ENCODE measurements around the gene PIK3AP1. TPM values are rescaled to one million over a fixed set of nuclear protein-coding genes. Genes with fewer than 3 reads are reported as not detected.

PIK3AP1 gene
- polyA plus RNA-seq, 1 of the 3 experiments (the other 2 are of a cell fraction) = 0.07 TPM

GRCh38 chr10:96570511-96570910 lies 149.8 kb downstream of the PIK3AP1 start:
- Histone ChIP-seq H3K27ac (ENCODE audit: low read depth in 2 of 2, low read length in 1 of 2) (no peak overlapping the region), H2AFZ (ENCODE audit: low read depth) (no peak overlapping the region), H3F3A (replicated peaks; ENCODE audit: insufficient read depth) (peaks cover 6% of the 10 kb centered on the region), H3K27me3 (ENCODE audit: insufficient read depth) (no peaks in the 10 kb centered on the region), H3K4me3 (ENCODE audit: low read depth in 2 of 2, low read length in 1 of 2) (no peak overlapping the region), H3K36me3 (replicated peaks in 1 of 2; ENCODE audit: control insufficient read depth in 1 of 2, insufficient read depth in 2 of 2, low read length in 1 of 2) (peaks cover 20 to 27% of the 10 kb centered on the region in 2 experiments), H3K9me3 (no peaks in the 10 kb centered on the region), H4K20me1 (ENCODE audit: insufficient read depth) (peaks cover 98% of the 10 kb centered on the region), H3K9me2 (no peaks in the 10 kb centered on the region), H3K9ac (no peak overlapping the region), H3K4me2 (no peak overlapping the region), H3K79me2 (ENCODE audit: insufficient read depth) (peaks cover 100% of the 10 kb centered on the region), H3K4me1 (ENCODE audit: control insufficient read depth in 1 of 2, insufficient read depth in 2 of 2, low read depth in 1 of 2, low read length in 1 of 2) (peaks cover 0 to 9% of the 10 kb centered on the region in 2 experiments; a peak in 2 of 4 replicates)
- ChIA-PET POLR2A (no interaction called here), CTCF (interaction anchor here (0.8 kb wide), 1 partner anchor 14 kb away, joined by 3 read pairs; no protein-coding TSS in a partner anchor)
- no peak for TF ChIP-seq JUND (IDR thresholded peaks at IDR 0.05)
- TF ChIP-seq FOXJ3 (CRISPR knock-in tag; IDR thresholded peaks at IDR 0.05) = no peak
- TF ChIP-seq, protein P1, sequence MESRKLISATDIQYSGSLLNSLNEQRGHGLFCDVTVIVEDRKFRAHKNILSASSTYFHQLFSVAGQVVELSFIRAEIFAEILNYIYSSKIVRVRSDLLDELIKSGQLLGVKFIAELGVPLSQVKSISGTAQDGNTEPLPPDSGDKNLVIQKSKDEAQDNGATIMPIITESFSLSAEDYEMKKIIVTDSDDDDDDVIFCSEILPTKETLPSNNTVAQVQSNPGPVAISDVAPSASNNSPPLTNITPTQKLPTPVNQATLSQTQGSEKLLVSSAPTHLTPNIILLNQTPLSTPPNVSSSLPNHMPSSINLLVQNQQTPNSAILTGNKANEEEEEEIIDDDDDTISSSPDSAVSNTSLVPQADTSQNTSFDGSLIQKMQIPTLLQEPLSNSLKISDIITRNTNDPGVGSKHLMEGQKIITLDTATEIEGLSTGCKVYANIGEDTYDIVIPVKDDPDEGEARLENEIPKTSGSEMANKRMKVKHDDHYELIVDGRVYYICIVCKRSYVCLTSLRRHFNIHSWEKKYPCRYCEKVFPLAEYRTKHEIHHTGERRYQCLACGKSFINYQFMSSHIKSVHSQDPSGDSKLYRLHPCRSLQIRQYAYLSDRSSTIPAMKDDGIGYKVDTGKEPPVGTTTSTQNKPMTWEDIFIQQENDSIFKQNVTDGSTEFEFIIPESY (IDR thresholded peaks at IDR 0.05; ENCODE audit: borderline replicate concordance, low read depth) = no peak
- TF ChIP-seq CTCF (IDR thresholded peaks at IDR 0.05) = no peak
- TF ChIP-seq FOSL2 (IDR thresholded peaks at IDR 0.05; ENCODE audit: borderline replicate concordance, low read depth) = no peak
- TF ChIP-seq RAD21 (IDR thresholded peaks at IDR 0.05; ENCODE audit: low read length) = no peak
- TF ChIP-seq NFIC (IDR thresholded peaks at IDR 0.05; ENCODE audit: borderline replicate concordance) = no peak
- TF ChIP-seq RCOR1 (IDR thresholded peaks at IDR 0.05; ENCODE audit: low read length) = no peak
- TF ChIP-seq, protein P2, sequence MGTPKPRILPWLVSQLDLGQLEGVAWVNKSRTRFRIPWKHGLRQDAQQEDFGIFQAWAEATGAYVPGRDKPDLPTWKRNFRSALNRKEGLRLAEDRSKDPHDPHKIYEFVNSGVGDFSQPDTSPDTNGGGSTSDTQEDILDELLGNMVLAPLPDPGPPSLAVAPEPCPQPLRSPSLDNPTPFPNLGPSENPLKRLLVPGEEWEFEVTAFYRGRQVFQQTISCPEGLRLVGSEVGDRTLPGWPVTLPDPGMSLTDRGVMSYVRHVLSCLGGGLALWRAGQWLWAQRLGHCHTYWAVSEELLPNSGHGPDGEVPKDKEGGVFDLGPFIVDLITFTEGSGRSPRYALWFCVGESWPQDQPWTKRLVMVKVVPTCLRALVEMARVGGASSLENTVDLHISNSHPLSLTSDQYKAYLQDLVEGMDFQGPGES (IDR thresholded peaks at IDR 0.05; ENCODE audit: low read depth, low read length) = no peak
- TF ChIP-seq EZH2phosphoT487 (IDR thresholded peaks at IDR 0.05; ENCODE audit: borderline replicate concordance, low read depth) = no peak
- TF ChIP-seq POLR2AphosphoS5 (IDR thresholded peaks at IDR 0.05; ENCODE audit: low read depth, low read length) = no peak
- TF ChIP-seq REST (IDR thresholded peaks at IDR 0.05; ENCODE audit: low read depth, low read length) = no peak
- TF ChIP-seq TEAD4 (IDR thresholded peaks at IDR 0.05; ENCODE audit: borderline replicate concordance, insufficient read depth) = no peak
- no peak for DNase-seq
- 89% methylated on average over 6 of the region's 6 CpGs for WGBS (ENCODE audit: low lambda C conversion rate)
